GM21360 (cell line): ENCODE results near the gene SDS.

Experiments
- ATAC-seq: cut with Tn5 transposase; IDR thresholded peaks from one replicate; pipeline ENCODE4 v1.9.1; 2021; ENCODE audit warnings: mild to moderate bottlenecking, moderate library complexity; ENCODE audit not compliant: unreplicated experiment

The SDS gene

GRCh38 chr12:113351089-113351488 lies 52.6 kb downstream of the SDS start:
- no peak for ATAC-seq

- ATAC-seq: no peak
Measured at GRCh38 chr12:113348849-113349536, 54.7 kb downstream of the SDS start.

- no peak for ATAC-seq
Measured at GRCh38 chr12:113347892-113348291, 55.8 kb downstream of the SDS start.

GRCh38 chr12:113347107-113347506 lies 56.6 kb downstream of the SDS start:
- no peak for ATAC-seq

GRCh38 chr12:113346353-113346752 lies 57.3 kb downstream of the SDS start:
- ATAC-seq: no peak

GRCh38 chr12:113345318-113345717 lies 58.4 kb downstream of the SDS start:
- no peak for ATAC-seq
